GM18526 (cell line): Measurements from ENCODE around the gene PBX2.

ENCODE experiments used
- POLR2A ChIP-seq: IDR thresholded peaks from 3 replicates; pipeline ENCODE4 v1.6.1; 2011; ENCODE audit not compliant: insufficient read length; ENCODE audit errors: extremely low read depth

Gene PBX2

GRCh38 chr6:32191696-32192607 lies 1.9 kb upstream of the PBX2 start:
- no peak for TF ChIP-seq POLR2A

GRCh38 chr6:32190911-32191677 lies 1.1 kb upstream of the PBX2 start:
- no peak for TF ChIP-seq POLR2A

GRCh38 chr6:32189742-32190053 lies 304 bp downstream of the PBX2 start:
- no peak for TF ChIP-seq POLR2A

- TF ChIP-seq POLR2A, result no peak
These were observed 797 bp downstream of the PBX2 start for GRCh38 chr6:32189069-32189741.

- no peak for TF ChIP-seq POLR2A
These were observed 1.5 kb downstream of the PBX2 start for GRCh38 chr6:32188381-32189068.

- no peak for TF ChIP-seq POLR2A
These were observed 2.8 kb downstream of the PBX2 start for GRCh38 chr6:32187009-32187709.

GRCh38 chr6:32184084-32184640 lies 5.8 kb downstream of the PBX2 start, which contains the start of gene AGER:
Gene AGER, minus strand, starts transcription at chr6:32184253. Its CDS starts 31 bp downstream, at chr6:32184222.
- peak; percentile 2 for TF ChIP-seq POLR2A

GRCh38 chr6:32183483-32184083 lies 6.4 kb downstream of the PBX2 start:
- peak; percentile 31 for TF ChIP-seq POLR2A

GRCh38 chr6:32183030-32183429 lies 7.0 kb downstream of the PBX2 start:
- no peak for TF ChIP-seq POLR2A

GRCh38 chr6:32182555-32182981 lies 7.4 kb downstream of the PBX2 start:
- no peak for TF ChIP-seq POLR2A

- no peak for TF ChIP-seq POLR2A
These were observed 8.0 kb downstream of the PBX2 start for GRCh38 chr6:32181915-32182529.

GRCh38 chr6:32181148-32181702 lies 8.8 kb downstream of the PBX2 start:
- TF ChIP-seq POLR2A, result no peak

- TF ChIP-seq POLR2A, result no peak
These were observed 10.1 kb downstream of the PBX2 start for GRCh38 chr6:32179766-32180405.
